ENCODE data around the gene ITPK1. TPM values are rescaled to one million over a fixed set of nuclear protein-coding genes. Genes with fewer than 3 reads are reported as not detected.

The ITPK1 gene
- total RNA-seq, 2 experiments from 2014 or later: 17.8 to 34.7 TPM

GRCh38 chr14:93065272-93065730, 50.4 kb downstream of the ITPK1 start:
- Histone ChIP-seq H3K27ac (ENCODE audit: low read depth, low read length, poor library complexity, severe bottlenecking) (peak overlapping the region; percentile 34), H2AFZ (ENCODE audit: low read length) (no peak overlapping the region), H3K79me2 (ENCODE audit: insufficient read depth, low read depth, low read length) (no peaks in the 10 kb centered on the region), H4K20me1 (ENCODE audit: insufficient read depth, low read length) (no peaks in the 10 kb centered on the region; the same call in 1 of the 2 replicates), H3K9me2 (ENCODE audit: insufficient read depth, low read length) (no peaks in the 10 kb centered on the region), H3K4me3 (ENCODE audit: low read depth, low read length, poor library complexity, severe bottlenecking) (no peak overlapping the region), H3K9me3 (ENCODE audit: low read length) (no peaks in the 10 kb centered on the region), H3K4me2 (ENCODE audit: low read length) (peak overlapping the region; percentile 58), H3K36me3 (ENCODE audit: insufficient read depth, low read length) (no peaks in the 10 kb centered on the region), H3K4me1 (ENCODE audit: insufficient read depth, low read length, poor library complexity, severe bottlenecking) (peaks cover 22% of the 10 kb centered on the region)
- BruUV-seq (replicated peaks): no TSS peak
- no peak for DNase-seq (ENCODE audit: low spot score)
- TF ChIP-seq EZH2phosphoT487 (IDR thresholded peaks at IDR 0.05; ENCODE audit: borderline replicate concordance, low read depth, low read length) (no peak), CTCF (conservative IDR thresholded peaks at IDR 0.05; ENCODE audit: low read length) (no peak)
- intact Hi-C loops (cut with micrococcal nuclease; ENCODE audit: unreplicated experiment): no loop called here
- CTCF ChIA-PET (ENCODE audit: unreplicated experiment): no interaction called here
- POLR2A ChIA-PET: interaction anchor here (0.7 kb wide), 1 partner anchor 69 kb away, joined by 3 read pairs; no protein-coding TSS in a partner anchor

- no peak for DNase-seq (ENCODE audit: low spot score)
- Histone ChIP-seq H3K27ac (ENCODE audit: low read depth, low read length, poor library complexity, severe bottlenecking) (no peak overlapping the region), H2AFZ (ENCODE audit: low read length) (no peak overlapping the region), H3K9me3 (ENCODE audit: low read length) (no peaks in the 10 kb centered on the region), H3K4me3 (ENCODE audit: low read depth, low read length, poor library complexity, severe bottlenecking) (no peak overlapping the region), H3K4me1 (ENCODE audit: insufficient read depth, low read length, poor library complexity, severe bottlenecking) (peaks cover 27% of the 10 kb centered on the region), H3K9me2 (ENCODE audit: insufficient read depth, low read length) (no peaks in the 10 kb centered on the region), H3K79me2 (ENCODE audit: insufficient read depth, low read depth, low read length) (no peaks in the 10 kb centered on the region), H4K20me1 (ENCODE audit: insufficient read depth, low read length) (no peaks in the 10 kb centered on the region; the same call in 1 of the 2 replicates), H3K4me2 (ENCODE audit: low read length) (no peak overlapping the region), H3K36me3 (ENCODE audit: insufficient read depth, low read length) (no peaks in the 10 kb centered on the region)
- POLR2A ChIA-PET: interaction anchor here (0.7 kb wide), 1 partner anchor 69 kb away, joined by 3 read pairs; no protein-coding TSS in a partner anchor
- CTCF ChIA-PET (ENCODE audit: unreplicated experiment): no interaction called here
- BruUV-seq (replicated peaks): no TSS peak
- intact Hi-C loops (cut with micrococcal nuclease; ENCODE audit: unreplicated experiment): no loop called here
- TF ChIP-seq EZH2phosphoT487 (IDR thresholded peaks at IDR 0.05; ENCODE audit: borderline replicate concordance, low read depth, low read length) (no peak), CTCF (conservative IDR thresholded peaks at IDR 0.05; ENCODE audit: low read length) (no peak)
These were observed 51.1 kb downstream of the ITPK1 start for GRCh38 chr14:93064411-93065271.

- BruUV-seq (replicated peaks): no TSS peak
- Histone ChIP-seq H3K79me2 (ENCODE audit: insufficient read depth, low read depth, low read length) (no peaks in the 10 kb centered on the region), H3K36me3 (ENCODE audit: insufficient read depth, low read length) (no peaks in the 10 kb centered on the region), H3K4me3 (ENCODE audit: low read depth, low read length, poor library complexity, severe bottlenecking) (no peak overlapping the region), H3K27ac (ENCODE audit: low read depth, low read length, poor library complexity, severe bottlenecking) (no peak overlapping the region), H3K4me2 (ENCODE audit: low read length) (no peak overlapping the region), H4K20me1 (ENCODE audit: insufficient read depth, low read length) (no peaks in the 10 kb centered on the region; the same call in 1 of the 2 replicates), H2AFZ (ENCODE audit: low read length) (no peak overlapping the region), H3K9me3 (ENCODE audit: low read length) (no peaks in the 10 kb centered on the region), H3K4me1 (ENCODE audit: insufficient read depth, low read length, poor library complexity, severe bottlenecking) (peaks cover 27% of the 10 kb centered on the region), H3K9me2 (ENCODE audit: insufficient read depth, low read length) (no peaks in the 10 kb centered on the region)
- no peak for DNase-seq (ENCODE audit: low spot score)
- POLR2A ChIA-PET: interaction anchor here (0.6 kb wide), 1 partner anchor 1228 kb away, joined by 4 read pairs; no protein-coding TSS in a partner anchor
- CTCF ChIA-PET (ENCODE audit: unreplicated experiment): no interaction called here
- intact Hi-C loops (cut with micrococcal nuclease; ENCODE audit: unreplicated experiment): no loop called here
- TF ChIP-seq EZH2phosphoT487 (IDR thresholded peaks at IDR 0.05; ENCODE audit: borderline replicate concordance, low read depth, low read length) (no peak), CTCF (conservative IDR thresholded peaks at IDR 0.05; ENCODE audit: low read length) (no peak)
These were observed 52.3 kb downstream of the ITPK1 start for GRCh38 chr14:93063393-93063792.

All from OCI-LY7 (cell line).